Mesenchymal stem cell (in vitro differentiated cells and primary cell): Measurements from ENCODE around the gene ATXN1L.

Experiments used
- DNase-seq: peaks from one replicate; pipeline ENCODE4 v3.0.0-alpha.2; 2013
- H2AFZ ChIP-seq: one replicate; pipeline ENCODE4 v1.6.1; 2013; ENCODE audit warnings: low read depth, mild to moderate bottlenecking, control low read depth, inconsistent platforms, low read length, moderate library complexity
- H2AK5ac ChIP-seq: 2 replicates; pipeline ENCODE4 v1.6.1; 2013; ENCODE audit warnings: low read length, moderate library complexity, mild to moderate bottlenecking, inconsistent platforms; ENCODE audit not compliant: severe bottlenecking
- H2BK120ac ChIP-seq: one replicate; pipeline ENCODE4 v1.6.1; 2013; ENCODE audit warnings: low read depth, mild to moderate bottlenecking, inconsistent platforms, low read length, moderate library complexity
- H2BK12ac ChIP-seq, 2 experiments: one replicate each; pipeline ENCODE4 v1.6.1; 2013; ENCODE audit warnings: inconsistent platforms in 2 of 2, low read length in 2 of 2, mild to moderate bottlenecking in 2 of 2, moderate library complexity in 2 of 2, control low read depth in 1 of 2
- H2BK15ac ChIP-seq: one replicate; pipeline ENCODE4 v1.6.1; 2013; ENCODE audit warnings: mild to moderate bottlenecking, low read depth, inconsistent platforms; ENCODE audit not compliant: poor library complexity, severe bottlenecking
- H2BK5ac ChIP-seq: 2 replicates; pipeline ENCODE4 v1.6.1; 2013; ENCODE audit warnings: low read depth, mild to moderate bottlenecking, low read length, control low read depth, inconsistent platforms; ENCODE audit not compliant: poor library complexity, severe bottlenecking
- H3K14ac ChIP-seq, 2 experiments: one replicate each; pipeline ENCODE4 v1.6.1; 2013; ENCODE audit warnings: inconsistent platforms in 2 of 2, low read length in 2 of 2, control low read depth in 1 of 2, mild to moderate bottlenecking in 1 of 2, moderate library complexity in 1 of 2
- H3K18ac ChIP-seq, 2 experiments: one replicate each; pipeline ENCODE4 v1.6.1; 2013; ENCODE audit warnings: inconsistent platforms in 2 of 2, low read length in 2 of 2, control low read depth in 1 of 2, low read depth in 1 of 2, mild to moderate bottlenecking in 1 of 2
- H3K23ac ChIP-seq, 2 experiments: one replicate each; pipeline ENCODE4 v1.6.1; 2013; ENCODE audit warnings: inconsistent platforms in 2 of 2, low read length in 2 of 2, mild to moderate bottlenecking in 2 of 2, moderate library complexity in 2 of 2, control low read depth in 1 of 2
- H3K27ac ChIP-seq: 2 replicates; pipeline ENCODE4 v1.5.1; 2013; ENCODE audit warnings: mild to moderate bottlenecking, moderate library complexity, low read length, control low read depth, inconsistent platforms; ENCODE audit not compliant: poor library complexity, severe bottlenecking
- H3K27me3 ChIP-seq, 2 experiments: 2 replicates each; pipeline versions ENCODE4 v1.6.1 to v1.7.0; 2013; ENCODE audit warnings: low read length in 2 of 2, mild to moderate bottlenecking in 2 of 2, moderate library complexity in 2 of 2, control low read depth in 1 of 2, inconsistent platforms in 1 of 2; ENCODE audit not compliant: control insufficient read depth in 1 of 2, insufficient read depth in 1 of 2
- H3K36me3 ChIP-seq, 2 experiments: 2 replicates each; pipeline versions ENCODE4 v1.6.1 to v1.7.0; 2013; ENCODE audit warnings: low read length in 2 of 2, control low read depth in 1 of 2, inconsistent platforms in 1 of 2, low read depth in 1 of 2, mild to moderate bottlenecking in 1 of 2; ENCODE audit not compliant: insufficient read depth in 2 of 2, control insufficient read depth in 1 of 2
- H3K4ac ChIP-seq, 2 experiments: one replicate each; pipeline ENCODE4 v1.6.1; 2013; ENCODE audit warnings: inconsistent platforms in 2 of 2, low read length in 2 of 2, mild to moderate bottlenecking in 2 of 2, moderate library complexity in 2 of 2, control low read depth in 1 of 2, low read depth in 1 of 2
- H3K4me1 ChIP-seq: 2 replicates; pipeline ENCODE4 v1.6.1; 2013; ENCODE audit warnings: low read depth, low read length, control low read depth; ENCODE audit not compliant: control insufficient read depth, insufficient read depth
- H3K4me2 ChIP-seq: 2 replicates; pipeline ENCODE4 v1.6.1; 2013; ENCODE audit warnings: low read length, mild to moderate bottlenecking, inconsistent platforms; ENCODE audit not compliant: poor library complexity, severe bottlenecking
- H3K4me3 ChIP-seq, 2 experiments: 2 replicates each; pipeline versions ENCODE4 v1.5.1 to v1.7.0; 2013; ENCODE audit warnings: low read length in 2 of 2, mild to moderate bottlenecking in 2 of 2, control low read depth in 1 of 2, low read depth in 1 of 2; ENCODE audit not compliant: insufficient read depth in 1 of 2
- H3K79me1 ChIP-seq: replicated peaks from 2 replicates; pipeline ENCODE4 v1.6.1; 2013; ENCODE audit warnings: mild to moderate bottlenecking, control low read depth, low read length, inconsistent platforms; ENCODE audit not compliant: poor library complexity, severe bottlenecking
- H3K9ac ChIP-seq: 2 replicates; pipeline ENCODE4 v1.7.0; 2013; ENCODE audit warnings: mild to moderate bottlenecking, low read length, moderate library complexity
- H3K9me3 ChIP-seq: 2 replicates; pipeline ENCODE4 v1.7.0; 2013; ENCODE audit warnings: mild to moderate bottlenecking, low read length; ENCODE audit not compliant: control insufficient read depth
- H4K8ac ChIP-seq: one replicate; pipeline ENCODE4 v1.6.1; 2013; ENCODE audit warnings: inconsistent platforms, mild to moderate bottlenecking, low read length, moderate library complexity
- H4K91ac ChIP-seq: one replicate; pipeline ENCODE4 v1.6.1; 2013; ENCODE audit warnings: mild to moderate bottlenecking, low read length, inconsistent platforms
- WGBS: methylation state at CpG from one replicate; pipeline ENCODE4 v1.1.7; 2013; ENCODE audit warnings: mixed read lengths; 5-methylcytosine and 5-hydroxymethylcytosine counted together

The ATXN1L gene

GRCh38 chr16:71851746-71852145, 6.0 kb downstream of the ATXN1L start:
- Histone ChIP-seq H3K79me1 (peaks cover 63% of the 10 kb centered on the region), H3K27me3 (no peaks in the 10 kb centered on the region), H2BK12ac (no peak overlapping the region), H3K18ac (no peak overlapping the region), H2BK15ac (no peak overlapping the region), H2AK5ac (no peak overlapping the region), H3K36me3 (peaks cover 51 to 78% of the 10 kb centered on the region in 2 experiments), H3K4me1 (peaks cover 12% of the 10 kb centered on the region), H4K91ac (no peak overlapping the region), H2BK5ac (no peak overlapping the region), H3K4me3 (peak overlapping the region in 1 of 2 experiments; percentile 39), H2BK120ac (no peak overlapping the region), H3K4ac (no peak overlapping the region), H3K9me3 (no peaks in the 10 kb centered on the region), H3K14ac (no peak overlapping the region), H3K27ac (no peak overlapping the region), H2AFZ (no peak overlapping the region), H3K23ac (peak overlapping the region in 1 of 2 experiments; percentile 27), H3K4me2 (no peak overlapping the region), H3K9ac (peak overlapping the region; percentile 60), H4K8ac (no peak overlapping the region)
- WGBS, result 98% methylated on average over 8 of the region's 8 CpGs
- no peak for DNase-seq

GRCh38 chr16:71852158-71852557, 6.4 kb downstream of the ATXN1L start:
- Histone ChIP-seq H3K4me1 (peaks cover 12% of the 10 kb centered on the region), H3K4me2 (no peak overlapping the region), H3K27me3 (no peaks in the 10 kb centered on the region), H3K23ac (no peak overlapping the region), H3K18ac (no peak overlapping the region), H2AK5ac (no peak overlapping the region), H2BK5ac (no peak overlapping the region), H3K14ac (no peak overlapping the region), H3K9me3 (no peaks in the 10 kb centered on the region), H2BK12ac (no peak overlapping the region), H3K4ac (no peak overlapping the region), H2BK120ac (no peak overlapping the region), H4K91ac (no peak overlapping the region), H3K4me3 (peak overlapping the region in 1 of 2 experiments; percentile 39), H3K36me3 (peaks cover 51 to 78% of the 10 kb centered on the region in 2 experiments), H3K79me1 (peaks cover 63% of the 10 kb centered on the region), H4K8ac (no peak overlapping the region), H2BK15ac (no peak overlapping the region), H3K27ac (no peak overlapping the region), H3K9ac (peak overlapping the region; percentile 60), H2AFZ (no peak overlapping the region)
- DNase-seq, result no peak
- WGBS, result 92% methylated on average over 2 of the region's 3 CpGs

- no peak overlapping the region for H3K4ac ChIP-seq
- H3K27ac ChIP-seq, result no peak overlapping the region
- H2AFZ ChIP-seq, result no peak overlapping the region
- H3K4me3 ChIP-seq, result peak overlapping the region in 1 of 2 experiments; percentile 39
- no peak overlapping the region for H3K23ac ChIP-seq
- H3K9me3 ChIP-seq, result no peaks in the 10 kb centered on the region
- no peak overlapping the region for H2BK120ac ChIP-seq
- no peak overlapping the region for H2BK5ac ChIP-seq
- 97% methylated on average over 4 of the region's 4 CpGs for WGBS
- no peaks in the 10 kb centered on the region for H3K27me3 ChIP-seq
- peaks cover 51 to 78% of the 10 kb centered on the region in 2 experiments for H3K36me3 ChIP-seq
- no peak overlapping the region for H2BK15ac ChIP-seq
- H3K9ac ChIP-seq, result peak overlapping the region; percentile 60
- H3K79me1 ChIP-seq, result peaks cover 64% of the 10 kb centered on the region
- H2BK12ac ChIP-seq, result no peak overlapping the region
- no peak overlapping the region for H2AK5ac ChIP-seq
- no peak overlapping the region for H4K8ac ChIP-seq
- no peak overlapping the region for H3K18ac ChIP-seq
- no peak for DNase-seq
- peaks cover 12% of the 10 kb centered on the region for H3K4me1 ChIP-seq
- H3K14ac ChIP-seq, result no peak overlapping the region
- H4K91ac ChIP-seq, result no peak overlapping the region
- H3K4me2 ChIP-seq, result no peak overlapping the region
Observed at GRCh38 chr16:71852561-71852960, 6.8 kb downstream of the ATXN1L start.

- peaks cover 60% of the 10 kb centered on the region for H3K79me1 ChIP-seq
- H3K23ac ChIP-seq, result no peak overlapping the region
- no peak overlapping the region for H4K8ac ChIP-seq
- peaks cover 15% of the 10 kb centered on the region for H3K4me1 ChIP-seq
- H3K9me3 ChIP-seq, result no peaks in the 10 kb centered on the region
- H2BK12ac ChIP-seq, result no peak overlapping the region
- H3K27ac ChIP-seq, result no peak overlapping the region
- no peak for DNase-seq
- H3K14ac ChIP-seq, result no peak overlapping the region
- H3K9ac ChIP-seq, result no peak overlapping the region
- H4K91ac ChIP-seq, result no peak overlapping the region
- H3K18ac ChIP-seq, result no peak overlapping the region
- H2AFZ ChIP-seq, result no peak overlapping the region
- no peak overlapping the region for H3K4ac ChIP-seq
- H3K4me2 ChIP-seq, result no peak overlapping the region
- peak overlapping the region; percentile 61 for H2AK5ac ChIP-seq
- H3K36me3 ChIP-seq, result peaks cover 54 to 70% of the 10 kb centered on the region in 2 experiments
- no peak overlapping the region for H2BK120ac ChIP-seq
- 91% methylated on average over 2 of the region's 4 CpGs for WGBS
- H3K27me3 ChIP-seq, result no peaks in the 10 kb centered on the region
- H2BK15ac ChIP-seq, result no peak overlapping the region
- no peak overlapping the region for H3K4me3 ChIP-seq
- H2BK5ac ChIP-seq, result no peak overlapping the region
Observed at GRCh38 chr16:71853413-71853812, 7.6 kb downstream of the ATXN1L start.
